Left forelimb (tissue), 1 donor: ENCODE measurements around the gene DNAJC21.
"Not testable (repeated sequence)": the region's sequence is repeated elsewhere in the genome, so short reads cannot be mapped to it uniquely, and the experiment has no call there.

Experiments used
- DNase-seq: peaks from one replicate; pipeline ENCODE4 v3.0.0-alpha.2; 2018; ENCODE audit warnings: low spot score

Gene DNAJC21

DNA sequence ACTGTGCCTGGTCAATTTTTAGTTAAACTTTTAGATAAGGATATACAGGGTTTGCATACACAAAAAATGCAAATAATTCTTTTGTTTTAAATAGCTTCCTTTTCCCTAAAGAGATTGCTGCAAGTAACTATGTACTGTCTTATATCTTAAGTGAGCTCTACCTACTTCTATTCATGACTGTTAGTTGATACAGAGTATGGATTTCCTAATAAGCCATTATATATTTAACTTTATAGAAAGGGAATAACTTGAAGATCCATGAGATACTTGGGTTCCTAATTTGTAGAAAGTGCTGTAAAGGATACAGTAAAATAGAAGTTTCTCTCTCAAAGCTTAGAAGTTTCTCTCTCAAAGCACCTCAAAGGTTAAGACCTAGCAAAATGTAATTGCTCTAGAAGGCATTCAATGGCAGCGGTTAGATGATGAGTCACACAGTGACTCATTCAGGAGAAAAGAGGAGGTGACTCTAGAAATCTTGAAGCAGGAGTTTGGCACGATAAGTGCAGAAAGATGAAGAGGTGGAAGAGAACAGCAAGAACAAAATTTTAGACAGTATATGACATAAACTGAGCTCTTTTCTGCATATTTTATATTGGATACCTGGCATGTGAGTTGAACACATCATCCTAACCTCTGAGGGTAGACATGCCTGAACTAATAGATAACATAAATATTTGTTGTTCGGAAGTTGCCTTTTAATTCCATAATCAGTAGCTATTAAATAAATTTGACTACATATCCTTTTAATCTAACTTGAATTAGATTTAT lies 5.5 kb upstream of the DNAJC21 start:
- no peak for DNase-seq

DNA sequence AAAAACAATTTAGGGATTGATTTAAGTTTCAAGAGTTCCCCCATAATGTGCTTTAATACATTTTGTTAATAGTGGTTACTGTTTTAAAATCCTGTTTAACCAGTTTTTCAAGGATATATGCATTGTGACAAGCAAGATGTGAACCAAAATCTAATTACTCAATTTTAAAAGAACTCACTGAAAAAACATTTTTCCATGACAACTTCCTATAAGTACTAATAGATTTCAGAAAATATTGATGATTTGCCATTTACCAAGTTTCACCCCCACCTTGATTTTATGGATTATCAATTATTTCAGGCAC lies 4.9 kb upstream of the DNAJC21 start:
- no peak for DNase-seq

DNA sequence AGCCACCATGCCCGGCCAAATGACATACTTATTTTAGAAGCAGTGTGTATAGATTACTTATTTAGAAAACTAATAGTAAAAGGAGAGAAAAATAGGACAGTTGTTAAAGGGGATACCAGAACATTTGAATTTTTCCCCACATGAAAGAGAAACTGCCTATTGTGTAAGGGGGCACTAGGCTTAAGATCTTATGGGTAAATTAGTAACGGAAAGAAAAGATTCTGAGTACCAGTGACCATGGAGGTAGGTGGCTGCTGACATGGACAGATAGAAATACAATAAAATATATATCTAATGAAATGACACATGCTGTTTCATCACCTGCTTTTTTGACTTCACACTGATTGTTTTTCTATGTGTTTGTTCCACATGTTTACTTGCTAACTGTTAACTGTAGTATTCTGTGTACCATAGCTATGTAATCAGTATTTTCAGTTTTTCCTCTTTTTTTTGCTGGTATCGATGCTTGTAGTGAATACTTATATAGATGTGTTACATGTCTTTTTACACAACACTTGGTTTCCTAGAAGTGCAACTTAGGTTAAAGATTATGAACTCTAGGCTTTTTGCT lies 3.0 kb upstream of the DNAJC21 start:
- DNase-seq = no peak

DNA sequence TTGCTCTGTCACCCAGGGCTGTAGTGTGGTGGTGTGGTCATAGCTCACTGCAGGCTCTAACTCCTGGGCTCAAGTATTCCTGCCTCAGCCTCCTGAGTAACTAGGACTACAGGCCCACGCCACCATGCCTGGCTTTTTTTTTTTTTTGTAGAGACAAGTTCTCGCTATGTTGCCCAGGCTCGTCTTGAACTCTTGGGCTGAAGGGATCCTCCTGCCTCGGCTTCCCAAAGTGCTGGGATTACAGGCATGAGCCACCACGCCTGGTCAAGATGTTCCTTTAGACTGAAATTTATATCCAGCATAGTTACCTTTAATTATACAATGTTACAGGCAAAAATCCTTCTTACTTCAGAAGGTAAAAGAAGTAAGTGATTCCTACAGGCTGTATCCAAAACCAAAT lies 1.6 kb upstream of the DNAJC21 start:
- DNase-seq = no peak

DNA sequence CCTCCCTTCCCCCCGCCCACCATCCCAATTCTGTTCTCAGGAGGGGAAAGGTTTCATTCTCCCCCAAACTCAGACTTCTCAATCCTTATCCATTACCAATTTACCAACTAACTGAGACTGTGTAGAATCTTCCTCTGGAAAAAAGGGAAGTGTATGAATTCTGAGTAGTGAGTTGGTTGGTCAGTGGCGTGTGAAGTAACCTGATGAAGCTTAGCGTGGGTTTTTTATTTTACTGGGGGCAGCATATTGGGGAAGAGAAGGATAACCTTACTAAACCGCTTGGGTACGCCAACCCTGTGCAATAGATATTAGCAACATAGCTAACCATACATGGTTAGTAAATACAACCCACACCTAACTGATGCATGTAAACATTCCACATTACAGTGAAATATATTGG lies 1.1 kb upstream of the DNAJC21 start:
- DNase-seq = no peak

DNA sequence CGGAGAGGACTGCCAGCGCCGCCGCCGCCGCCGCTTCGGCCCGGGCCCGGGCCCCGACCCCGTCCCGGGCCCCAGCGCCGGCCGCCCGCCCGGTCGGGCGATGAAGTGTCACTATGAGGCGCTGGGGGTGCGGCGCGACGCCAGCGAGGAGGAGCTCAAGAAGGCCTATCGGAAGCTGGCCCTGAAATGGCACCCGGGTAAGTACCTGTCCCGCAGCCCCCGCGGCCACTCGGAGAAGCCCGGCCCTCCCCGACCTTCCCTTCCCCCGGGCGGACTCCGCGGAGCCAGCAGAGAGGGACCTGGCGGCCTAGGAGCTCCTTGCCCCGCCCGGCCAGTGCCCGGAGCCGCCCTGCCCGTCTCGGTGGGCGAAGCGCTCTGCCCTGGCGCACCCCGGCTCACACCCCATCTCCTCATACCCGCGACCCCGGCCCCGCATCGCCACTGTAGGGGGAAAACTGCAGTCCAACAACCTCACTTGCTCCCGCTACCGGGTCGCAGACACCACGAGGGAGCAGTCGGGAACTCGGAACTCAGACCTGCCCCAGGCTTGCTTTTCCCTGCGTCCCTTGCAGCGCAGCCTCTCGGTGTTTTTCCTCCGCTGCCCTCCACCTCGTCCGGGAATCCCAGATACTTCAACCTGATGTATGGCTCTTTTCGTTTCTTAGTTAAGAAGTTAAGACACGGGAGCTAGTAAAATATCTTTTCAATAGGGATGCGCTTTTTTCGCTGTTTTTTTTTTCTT lies 532 bp downstream of the DNAJC21 start:
- DNase-seq = peak; percentile 89

DNA sequence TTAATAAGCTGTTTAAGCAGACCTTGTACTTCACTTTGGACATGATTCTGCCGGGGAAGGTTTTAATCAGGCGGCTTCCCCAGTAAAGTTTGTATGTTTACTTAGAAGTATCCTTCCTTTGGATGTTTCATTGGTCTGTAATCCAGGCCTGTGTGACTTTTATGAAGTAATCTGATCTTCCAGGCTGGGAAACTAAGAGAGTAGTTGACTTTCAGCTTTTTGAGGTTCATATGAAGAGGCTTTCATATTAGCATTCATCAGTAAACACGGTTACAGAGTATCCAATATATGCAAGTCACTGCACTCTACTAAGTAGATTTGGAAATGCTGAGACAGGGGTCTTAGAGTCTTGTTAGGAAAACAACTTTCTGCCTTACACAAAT lies 1.1 kb downstream of the DNAJC21 start:
- no peak for DNase-seq

DNA sequence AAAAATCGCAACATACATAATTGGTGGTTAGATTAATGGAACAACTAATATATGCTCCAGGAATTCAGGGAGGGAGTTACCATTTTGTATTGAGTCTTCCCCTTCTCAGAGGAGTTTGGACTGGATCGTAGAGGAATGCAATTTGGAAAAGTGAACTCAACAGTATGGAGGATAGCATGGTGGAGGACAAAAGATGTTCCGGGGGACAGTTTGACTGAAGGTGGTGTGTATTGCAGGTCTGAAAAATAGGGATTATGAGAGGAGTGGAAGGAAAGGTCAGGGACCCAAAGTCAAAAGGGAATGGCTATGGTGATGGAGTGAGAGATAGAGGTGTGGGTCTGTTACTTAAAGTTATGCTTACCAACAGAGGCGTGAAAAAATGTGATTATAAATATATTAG lies 1.5 kb downstream of the DNAJC21 start:
- DNase-seq = no peak

DNA sequence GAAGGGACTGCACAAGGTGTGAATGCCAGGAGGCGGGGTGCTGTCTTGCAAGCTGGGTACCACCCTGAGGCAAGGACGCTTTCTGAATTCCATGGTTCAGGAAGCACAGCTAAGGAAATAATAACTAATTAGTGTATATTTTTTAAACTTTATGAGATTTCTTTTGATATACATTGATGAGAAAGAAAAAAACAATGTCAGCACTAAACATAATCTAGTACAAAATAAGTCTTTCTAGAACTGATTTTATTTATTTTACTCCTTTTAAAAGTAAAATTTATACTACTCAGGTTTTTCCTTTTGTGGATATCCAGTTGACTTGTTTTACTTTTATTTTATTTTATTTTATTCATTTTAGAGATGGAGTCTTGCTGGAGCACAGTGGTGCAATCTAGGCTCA lies 3.6 kb downstream of the DNAJC21 start:
- no peak for DNase-seq

DNA sequence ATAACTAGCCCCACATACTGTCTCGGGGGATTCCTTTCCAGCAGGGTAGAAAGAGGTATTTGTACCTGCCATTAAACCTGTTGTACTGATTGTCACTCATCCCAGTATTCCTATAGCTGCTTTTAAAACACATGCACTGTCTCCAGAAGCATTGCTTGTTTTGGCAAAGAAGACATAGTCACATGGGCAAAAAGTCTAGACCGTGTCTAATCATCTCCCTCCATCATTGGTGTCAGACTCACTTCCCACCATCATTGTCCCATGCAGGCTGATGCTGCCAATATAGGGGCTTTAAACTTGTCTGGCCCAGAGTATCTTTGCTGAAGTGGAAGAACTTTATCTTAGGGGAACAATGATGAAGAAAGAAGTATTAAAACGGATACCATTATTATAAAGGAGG lies 12.6 kb downstream of the DNAJC21 start:
- no peak for DNase-seq

DNA sequence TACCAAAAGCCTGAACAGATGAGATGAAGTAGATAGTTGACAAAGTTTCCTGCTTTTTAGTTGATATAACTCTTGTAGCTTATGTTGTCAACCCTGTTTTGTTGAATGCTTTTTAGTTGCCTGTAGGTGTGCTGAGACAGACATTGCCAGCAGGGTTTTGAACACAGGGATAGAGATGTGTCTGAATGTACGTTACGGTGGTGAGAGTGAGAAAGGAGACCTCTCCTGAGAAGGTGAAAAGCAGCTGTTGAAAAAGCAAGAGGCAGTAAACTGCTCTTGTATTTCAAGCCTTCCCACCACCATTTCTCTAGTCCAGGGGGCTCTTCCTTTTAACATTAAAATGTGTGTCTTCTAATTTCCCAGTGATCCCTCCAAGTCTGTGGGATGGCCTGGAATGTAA lies 14.7 kb downstream of the DNAJC21 start:
- DNase-seq = no peak

DNA sequence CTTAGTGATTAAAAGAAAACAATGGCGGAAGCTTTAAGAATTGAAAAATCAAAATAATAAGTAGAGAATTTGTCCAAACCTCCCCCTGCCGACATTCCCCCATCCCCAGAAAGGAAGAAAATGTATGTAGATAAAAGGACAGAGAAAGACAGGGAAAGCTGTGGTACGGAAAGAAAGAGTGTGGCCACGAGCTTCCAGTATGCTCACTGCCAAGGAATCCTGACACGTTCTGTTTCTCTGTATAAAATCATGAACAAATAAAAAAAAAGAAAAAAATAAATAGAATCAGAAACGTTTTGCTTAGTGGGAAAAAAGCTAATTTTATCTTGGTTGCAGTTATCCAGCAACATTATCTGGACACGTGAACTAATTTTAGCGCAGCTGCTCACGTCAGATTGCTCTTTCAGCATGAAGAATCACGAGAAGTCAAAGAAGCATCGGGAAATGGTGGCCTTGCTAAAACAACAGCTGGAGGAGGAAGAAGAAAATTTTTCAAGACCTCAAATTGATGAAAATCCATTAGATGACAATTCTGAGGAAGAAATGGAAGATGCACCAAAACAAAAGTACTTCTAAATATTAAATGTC lies 15.2 kb downstream of the DNAJC21 start:
- no peak for DNase-seq

DNA sequence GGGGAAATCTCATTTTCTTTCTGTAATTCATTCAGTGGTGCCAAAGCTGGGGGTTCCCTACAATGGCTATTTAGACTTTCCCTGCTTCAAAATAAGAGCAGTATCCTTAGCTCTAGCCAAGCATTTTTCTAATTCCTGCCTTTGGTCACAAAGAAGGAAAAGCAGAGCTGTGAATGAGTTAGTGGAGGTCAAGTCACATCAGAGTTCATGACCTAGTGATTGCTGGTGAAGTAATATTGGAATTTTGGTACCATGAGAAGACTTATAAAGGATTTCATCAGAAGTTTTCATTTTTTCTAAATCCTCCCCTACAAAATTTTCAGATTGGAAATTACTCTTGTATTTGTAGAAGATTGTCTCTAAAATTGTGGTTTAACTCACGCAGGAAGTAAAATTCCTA lies 28.0 kb downstream of the DNAJC21 start:
- no peak for DNase-seq

DNA sequence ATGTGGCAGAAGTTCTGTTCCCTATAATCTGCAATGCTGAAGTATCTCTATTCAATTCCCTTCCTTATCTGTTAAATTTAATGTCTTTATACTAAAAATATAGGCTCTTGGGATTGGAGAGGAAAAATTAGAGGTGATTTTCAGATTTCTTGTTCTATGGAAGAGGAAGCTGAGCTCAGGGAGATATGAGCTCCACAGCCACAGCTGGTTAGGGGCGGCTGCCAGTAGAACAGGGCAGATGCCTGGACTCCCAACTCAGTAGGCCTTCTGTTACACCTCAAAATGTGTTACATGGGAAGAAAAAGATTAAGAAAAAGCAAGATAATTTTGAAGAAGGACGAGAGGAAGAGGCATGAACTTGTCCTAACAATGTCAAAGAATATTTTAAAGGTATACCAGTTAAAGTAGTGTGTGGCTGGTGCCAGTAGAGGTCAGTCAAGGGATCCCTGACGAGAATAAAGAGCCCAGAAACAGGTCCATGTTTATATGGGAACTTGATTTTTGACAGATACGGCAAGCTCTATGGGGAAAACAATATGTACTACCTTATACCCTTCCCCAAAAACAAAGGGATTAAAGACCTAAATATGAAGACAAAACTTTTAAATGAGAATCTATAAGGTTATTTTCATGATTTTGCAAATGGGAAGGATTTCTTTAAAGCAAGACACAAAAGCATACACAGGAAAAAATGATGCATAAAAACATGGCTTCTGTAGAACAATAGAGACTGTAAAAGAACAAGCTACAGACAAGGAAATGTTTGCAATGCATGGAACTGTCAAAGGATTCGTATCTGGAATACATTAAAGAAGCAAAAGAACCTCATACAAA lies 28.7 kb downstream of the DNAJC21 start:
- no peak for DNase-seq

DNA sequence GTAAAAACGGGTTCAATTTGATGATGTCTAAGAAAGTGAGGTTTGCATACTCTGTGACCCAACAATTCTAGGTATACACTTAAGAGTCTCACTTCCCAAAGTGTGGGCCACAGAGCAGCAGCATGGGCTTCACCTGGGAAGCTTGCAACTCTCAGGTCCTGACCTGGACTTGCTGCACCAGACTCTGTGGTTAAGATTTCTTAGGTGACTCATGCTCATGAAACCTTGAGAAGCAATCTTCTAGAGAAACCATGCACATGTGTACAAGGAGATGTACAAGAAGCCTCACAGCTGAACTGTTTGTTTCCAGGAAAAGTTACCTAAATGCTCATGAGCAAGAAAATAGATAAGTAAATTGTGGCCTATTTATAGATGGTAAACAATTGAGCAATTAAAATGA lies 30.0 kb downstream of the DNAJC21 start:
- DNase-seq = no peak

DNA sequence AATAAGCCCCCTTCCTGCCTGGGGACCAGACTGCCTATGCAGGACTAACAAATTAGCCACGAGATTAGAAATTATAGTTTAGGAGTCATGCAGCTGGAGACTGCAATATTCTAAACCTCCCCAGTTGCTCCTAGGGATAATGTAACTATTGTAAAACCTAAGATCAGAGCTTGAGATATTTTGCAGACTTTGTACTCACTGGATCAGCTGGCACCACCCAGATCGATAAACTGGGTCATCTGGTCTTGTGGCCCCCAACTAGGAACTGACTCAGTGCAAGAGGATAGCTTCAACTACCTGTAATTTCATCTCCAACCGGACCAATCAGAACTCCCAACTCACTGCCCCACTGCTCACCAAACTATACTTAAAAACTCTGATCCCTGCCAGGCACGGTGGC lies 38.2 kb downstream of the DNAJC21 start:
- DNase-seq = no peak

DNA sequence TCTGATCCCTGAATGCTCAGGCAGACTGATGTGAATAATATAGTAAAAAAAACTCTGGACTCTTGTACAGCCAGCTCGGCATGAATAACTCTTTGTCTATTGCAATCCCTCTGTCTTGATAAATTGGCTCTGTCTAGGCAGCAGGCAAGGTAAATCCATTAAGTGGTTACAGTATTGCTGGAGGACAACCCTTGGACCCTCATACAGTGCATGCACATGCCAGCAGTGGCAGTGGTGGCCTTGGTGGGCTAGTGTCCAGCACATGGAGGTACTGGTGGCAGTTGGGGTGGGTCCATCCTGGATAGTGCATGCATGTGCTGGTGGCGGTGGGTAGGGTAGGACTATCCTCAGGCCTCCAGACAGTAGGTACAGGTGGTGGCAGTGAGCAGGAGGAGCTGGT lies 38.9 kb downstream of the DNAJC21 start:
- no peak for DNase-seq

DNA sequence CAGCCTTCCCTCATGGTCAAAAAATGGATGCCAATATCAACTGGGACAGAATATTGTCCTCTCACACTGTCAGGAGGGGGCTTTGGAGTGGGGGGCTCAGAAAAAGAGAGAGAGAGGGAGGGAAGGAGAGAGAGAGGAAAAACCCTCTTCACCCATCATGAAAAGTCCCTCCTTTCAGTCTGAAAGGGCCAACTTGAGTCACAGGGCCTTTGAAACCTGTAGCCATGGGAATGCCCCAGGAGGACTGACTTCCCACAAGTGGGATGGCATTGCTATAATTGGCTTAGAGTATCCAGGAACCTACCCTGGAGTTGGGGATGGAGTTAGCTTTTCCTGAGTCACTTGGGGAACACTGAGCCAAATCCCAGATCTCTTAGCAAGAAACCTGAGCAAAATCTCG lies 41.2 kb downstream of the DNAJC21 start:
- no peak for DNase-seq

DNA sequence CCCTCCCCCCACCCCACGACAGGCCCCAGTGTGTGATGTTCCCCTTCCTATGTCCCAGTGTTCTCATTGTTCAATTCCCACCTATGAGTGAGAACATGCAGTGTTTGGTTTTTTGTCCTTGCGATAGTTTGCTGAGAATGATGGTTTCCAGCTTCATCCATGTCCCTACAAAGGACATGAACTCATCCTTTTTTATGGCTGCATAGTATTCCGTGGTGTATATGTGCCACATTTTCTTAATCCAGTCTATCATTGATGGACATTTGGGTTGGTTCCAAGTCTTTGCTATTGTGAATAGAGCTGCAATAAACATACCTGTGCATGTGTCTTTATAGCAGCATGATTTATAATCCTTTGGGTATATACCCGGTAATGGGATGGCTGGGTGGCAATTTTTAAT lies 42.3 kb downstream of the DNAJC21 start:
- not testable (repeated sequence) for DNase-seq

DNA sequence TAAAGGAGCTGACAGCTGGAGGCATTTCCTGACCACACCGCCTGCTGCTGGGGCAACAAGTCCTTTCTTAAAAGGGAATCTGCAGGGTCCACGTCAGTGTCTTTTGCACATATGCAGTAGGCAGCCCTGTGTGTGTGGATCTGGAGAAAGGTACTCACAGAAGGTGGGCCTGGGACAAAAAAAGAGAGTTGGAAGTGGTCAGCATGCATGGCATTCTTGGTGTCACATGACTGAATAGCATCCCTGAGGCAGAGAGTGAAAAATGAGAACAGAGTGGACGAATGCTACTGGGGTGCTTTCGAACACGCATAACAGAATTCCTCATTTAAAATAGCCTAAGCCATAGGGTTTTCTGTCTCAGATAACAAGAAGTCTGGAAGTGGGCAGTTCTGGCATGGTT lies 47.0 kb downstream of the DNAJC21 start:
- DNase-seq = no peak

DNA sequence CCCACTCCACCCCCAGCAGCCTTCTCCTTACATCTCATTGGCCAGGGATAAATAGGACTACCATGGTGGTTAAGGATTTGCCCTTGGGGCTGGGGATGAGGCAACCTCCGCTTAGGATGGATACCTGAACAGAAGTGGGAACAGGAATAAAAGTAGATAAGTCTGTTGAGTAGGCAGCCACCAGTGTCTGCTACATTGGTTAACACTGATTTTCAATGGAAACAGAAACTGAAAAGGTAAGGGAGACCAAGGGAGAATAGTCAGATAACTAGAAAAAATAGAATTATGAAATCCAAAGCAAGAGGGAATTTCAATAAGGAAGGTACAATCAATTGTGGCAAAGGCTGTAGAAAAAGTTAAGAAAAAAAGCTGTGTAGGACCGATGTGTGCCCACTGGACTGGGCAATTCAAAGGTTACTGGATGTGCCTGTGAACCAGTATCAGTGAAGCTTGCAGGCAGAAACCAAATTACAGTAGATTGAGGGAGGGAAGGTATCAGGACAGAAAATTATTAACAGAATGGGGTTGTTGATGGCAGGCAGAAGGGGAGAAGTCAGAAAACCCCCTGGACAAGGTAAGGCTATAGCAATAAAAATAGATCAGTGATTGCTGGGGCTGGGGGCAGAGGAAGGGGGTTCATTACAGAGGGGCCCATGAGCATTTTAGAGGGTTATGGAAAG lies 48.7 kb downstream of the DNAJC21 start:
- no peak for DNase-seq

DNA sequence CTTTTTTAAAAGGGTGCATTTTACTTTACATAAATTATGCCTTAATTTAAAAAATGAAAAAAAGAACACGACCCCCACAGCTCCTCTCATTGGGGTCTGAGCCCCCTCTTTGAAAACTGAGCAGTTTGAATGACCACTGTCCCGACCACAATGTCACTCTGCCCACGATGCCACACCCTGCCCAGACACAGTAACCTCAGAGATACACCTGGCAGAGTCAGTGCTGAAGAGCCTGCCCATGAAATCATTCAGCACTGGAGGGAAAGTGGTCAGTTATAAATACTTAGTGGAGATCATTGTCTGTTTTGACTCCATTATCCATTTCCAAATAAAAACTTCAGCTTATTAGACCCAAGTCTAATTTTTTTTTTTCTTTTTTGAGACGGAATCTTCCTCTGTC lies 49.3 kb downstream of the DNAJC21 start:
- DNase-seq = no peak
